ENCODE results near the gene KCNAB2.

KCNAB2 gene

DNA sequence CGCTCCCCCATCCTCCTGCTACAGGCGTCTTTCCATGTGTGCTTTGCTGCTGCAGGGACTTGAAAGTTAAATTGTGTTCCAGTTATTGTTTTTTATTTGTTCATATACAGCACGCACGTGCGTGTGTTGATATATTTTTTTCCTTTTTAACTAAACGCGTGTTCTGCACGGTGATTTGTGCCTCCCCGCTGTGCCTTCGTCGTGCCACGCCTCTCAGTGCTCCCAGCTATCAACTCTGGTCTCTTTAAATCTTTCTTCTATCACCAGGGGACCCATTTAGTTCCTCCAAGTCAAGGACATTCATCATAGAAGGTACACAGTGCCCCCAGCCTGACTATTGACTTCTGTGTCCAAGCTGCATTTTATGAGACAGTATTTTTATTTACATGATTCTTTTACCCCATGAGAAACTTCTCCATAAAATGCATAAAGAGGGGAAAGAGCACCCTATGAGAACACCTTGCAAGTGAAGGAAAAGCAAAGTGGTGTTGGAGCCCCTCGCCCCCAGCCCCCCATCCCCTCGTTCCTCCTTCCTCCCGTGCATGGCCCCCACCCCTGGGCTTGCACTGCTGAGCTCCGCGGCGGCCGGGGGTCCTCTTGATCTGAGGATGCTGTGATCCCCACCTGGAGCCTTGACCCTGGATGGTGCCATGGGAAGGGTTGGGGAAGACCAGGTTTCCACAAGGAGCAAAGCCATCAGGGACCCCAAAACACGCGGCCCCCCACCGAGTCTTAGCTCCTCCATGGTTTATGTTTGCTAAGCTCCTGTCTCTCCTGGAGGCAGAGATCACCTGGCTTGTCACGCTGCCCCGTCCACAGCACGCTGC, 45.5 kb downstream of the KCNAB2 start:
- no peak for DNase-seq (ENCODE audit: low read depth)
- no peak overlapping the region for H3K4me3 ChIP-seq (ENCODE audit: low read depth, low read length)
- TF ChIP-seq, protein P1, sequence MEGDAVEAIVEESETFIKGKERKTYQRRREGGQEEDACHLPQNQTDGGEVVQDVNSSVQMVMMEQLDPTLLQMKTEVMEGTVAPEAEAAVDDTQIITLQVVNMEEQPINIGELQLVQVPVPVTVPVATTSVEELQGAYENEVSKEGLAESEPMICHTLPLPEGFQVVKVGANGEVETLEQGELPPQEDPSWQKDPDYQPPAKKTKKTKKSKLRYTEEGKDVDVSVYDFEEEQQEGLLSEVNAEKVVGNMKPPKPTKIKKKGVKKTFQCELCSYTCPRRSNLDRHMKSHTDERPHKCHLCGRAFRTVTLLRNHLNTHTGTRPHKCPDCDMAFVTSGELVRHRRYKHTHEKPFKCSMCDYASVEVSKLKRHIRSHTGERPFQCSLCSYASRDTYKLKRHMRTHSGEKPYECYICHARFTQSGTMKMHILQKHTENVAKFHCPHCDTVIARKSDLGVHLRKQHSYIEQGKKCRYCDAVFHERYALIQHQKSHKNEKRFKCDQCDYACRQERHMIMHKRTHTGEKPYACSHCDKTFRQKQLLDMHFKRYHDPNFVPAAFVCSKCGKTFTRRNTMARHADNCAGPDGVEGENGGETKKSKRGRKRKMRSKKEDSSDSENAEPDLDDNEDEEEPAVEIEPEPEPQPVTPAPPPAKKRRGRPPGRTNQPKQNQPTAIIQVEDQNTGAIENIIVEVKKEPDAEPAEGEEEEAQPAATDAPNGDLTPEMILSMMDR (conservative IDR thresholded peaks at IDR 0.05; ENCODE audit: low read depth, low read length) = no peak

DNA sequence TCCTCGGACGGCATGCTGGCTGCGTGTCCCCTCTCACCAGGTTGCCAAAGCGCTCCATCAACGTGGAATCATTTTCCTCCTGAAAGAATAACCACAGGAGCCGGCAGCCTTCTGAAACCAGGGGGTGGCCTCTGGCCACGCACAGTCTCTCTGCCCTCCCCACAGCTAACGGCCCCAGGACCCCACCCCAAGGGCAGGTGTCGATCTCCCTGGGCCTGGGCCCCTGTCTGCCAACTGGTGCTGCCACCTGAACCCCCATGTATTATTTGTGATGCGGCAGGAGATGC, 46.1 kb downstream of the KCNAB2 start:
- H3K4me3 ChIP-seq (ENCODE audit: low read depth, low read length) = no peak overlapping the region
- no peak for DNase-seq (ENCODE audit: low read depth)
- TF ChIP-seq, protein P1 (conservative IDR thresholded peaks at IDR 0.05; ENCODE audit: low read depth, low read length) = no peak

DNA sequence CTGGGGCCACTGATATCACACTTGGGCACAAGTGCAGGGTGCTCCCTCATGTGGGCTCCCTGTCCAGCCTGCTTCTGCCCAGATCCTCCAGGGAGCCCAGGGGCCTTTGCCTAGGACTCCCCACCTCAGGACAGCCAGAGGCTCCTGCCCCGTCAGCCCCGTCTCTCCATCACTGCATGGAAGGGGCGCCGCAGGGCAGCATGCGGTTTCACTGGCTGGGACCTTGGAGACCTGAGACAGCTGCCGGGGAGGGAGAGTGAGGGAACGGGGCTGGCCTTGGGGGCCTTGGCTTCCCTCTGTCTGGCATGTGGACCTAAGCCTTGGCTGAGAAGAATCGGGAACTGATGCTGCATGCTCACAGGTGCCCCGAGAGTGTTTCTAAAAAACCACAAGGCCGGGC, 46.5 kb downstream of the KCNAB2 start:
- DNase-seq (ENCODE audit: low read depth) = no peak
- H3K4me3 ChIP-seq (ENCODE audit: low read depth, low read length) = no peak overlapping the region
- TF ChIP-seq, protein P1 (conservative IDR thresholded peaks at IDR 0.05; ENCODE audit: low read depth, low read length) = no peak

DNA sequence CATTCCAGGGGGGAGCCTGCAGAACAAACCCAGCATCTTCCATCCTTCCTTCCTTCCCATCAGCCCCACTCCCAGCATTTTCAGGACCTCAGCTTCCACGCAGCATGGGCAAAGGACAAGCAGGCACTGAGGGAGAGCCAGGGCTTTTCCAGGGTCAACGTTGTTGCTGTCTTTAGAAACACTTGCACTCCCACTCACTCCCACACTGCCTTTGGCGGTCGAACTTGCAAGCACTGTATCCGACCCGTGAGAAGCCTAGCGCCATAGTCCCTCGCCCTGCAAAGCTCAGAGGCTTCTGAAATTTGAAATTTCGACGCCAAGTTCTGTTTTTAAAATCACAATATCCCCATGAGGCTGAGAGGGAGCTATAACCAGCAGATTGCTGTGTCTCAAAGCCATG, 47.4 kb downstream of the KCNAB2 start:
- DNase-seq (ENCODE audit: low read depth) = no peak
- H3K4me3 ChIP-seq (ENCODE audit: low read depth, low read length) = no peak overlapping the region
- TF ChIP-seq, protein P1 (conservative IDR thresholded peaks at IDR 0.05; ENCODE audit: low read depth, low read length) = no peak

DNA sequence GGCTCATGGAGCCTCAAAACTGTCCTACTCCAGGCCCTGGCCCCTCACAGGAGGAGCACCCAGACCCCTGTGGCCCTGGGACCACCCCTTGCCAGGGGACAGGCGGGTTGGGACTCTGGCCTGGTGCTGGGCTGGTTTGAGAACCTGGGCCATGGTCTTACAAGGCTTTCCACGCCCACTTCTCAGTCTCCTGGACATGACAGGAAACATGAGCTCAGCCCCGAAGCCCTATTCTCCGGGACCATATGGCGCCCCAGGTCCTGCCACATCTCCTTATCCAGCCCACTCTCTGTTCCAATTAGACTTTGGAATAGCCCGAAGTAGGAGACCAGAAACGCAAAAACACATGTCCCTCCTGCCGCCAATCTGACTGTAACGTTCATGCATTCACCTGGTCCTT, 47.9 kb downstream of the KCNAB2 start:
- no peak for DNase-seq (ENCODE audit: low read depth)
- TF ChIP-seq, protein P1 (conservative IDR thresholded peaks at IDR 0.05; ENCODE audit: low read depth, low read length) = no peak
- H3K4me3 ChIP-seq (ENCODE audit: low read depth, low read length) = no peak overlapping the region

DNA sequence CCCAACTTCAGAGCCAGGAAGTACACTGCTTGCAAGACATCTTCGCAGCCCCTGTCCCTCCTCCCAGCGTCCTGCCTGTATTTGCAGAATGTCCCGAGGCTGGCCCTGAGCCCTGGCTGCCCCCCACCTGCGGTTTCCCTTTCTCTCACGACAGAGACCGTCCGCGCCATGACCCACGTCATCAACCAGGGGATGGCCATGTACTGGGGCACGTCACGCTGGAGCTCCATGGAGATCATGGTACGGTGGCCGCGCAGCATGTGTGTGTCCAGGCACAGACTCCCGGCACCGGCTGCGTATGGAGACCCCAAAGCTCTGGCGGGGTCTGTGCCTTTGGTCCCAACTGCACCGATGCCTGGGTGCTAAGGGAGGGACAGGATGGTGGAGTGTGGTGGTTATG, 48.6 kb downstream of the KCNAB2 start:
- DNase-seq (ENCODE audit: low read depth) = no peak
- TF ChIP-seq, protein P1 (conservative IDR thresholded peaks at IDR 0.05; ENCODE audit: low read depth, low read length) = no peak
- H3K4me3 ChIP-seq (ENCODE audit: low read depth, low read length) = no peak overlapping the region

DNA sequence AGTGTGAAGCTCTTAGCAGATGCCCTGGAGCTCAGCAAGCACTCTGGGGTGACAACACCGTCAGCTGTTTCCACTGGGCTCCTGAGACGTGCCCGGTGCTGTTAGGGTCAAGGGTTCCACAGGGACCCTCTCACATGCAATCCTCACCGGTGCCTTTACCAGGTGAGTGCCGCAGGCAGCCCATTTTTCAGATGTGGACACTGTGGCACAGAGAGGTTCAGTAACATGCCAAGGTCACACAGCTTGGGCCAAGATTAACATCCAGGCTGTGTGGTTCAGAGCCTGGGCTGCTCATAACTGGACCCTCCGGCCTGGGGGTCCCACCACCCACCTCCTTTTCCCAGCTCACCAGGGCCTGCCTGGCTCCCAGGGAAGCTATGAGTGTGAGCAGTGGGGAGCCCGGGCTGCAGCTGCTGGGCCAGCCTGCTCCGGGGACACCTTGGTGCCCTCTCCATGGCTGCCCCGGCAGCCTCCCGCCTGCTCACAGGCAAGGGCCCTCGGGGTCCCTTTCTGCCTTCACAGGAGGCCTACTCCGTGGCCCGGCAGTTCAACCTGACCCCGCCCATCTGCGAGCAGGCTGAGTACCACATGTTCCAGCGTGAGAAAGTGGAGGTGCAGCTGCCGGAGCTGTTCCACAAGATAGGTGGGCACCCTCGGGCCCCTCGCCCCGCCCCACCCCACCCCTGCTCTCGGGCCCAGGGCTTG, 49.3 kb downstream of the KCNAB2 start:
- TF ChIP-seq, protein P1 (conservative IDR thresholded peaks at IDR 0.05; ENCODE audit: low read depth, low read length) = no peak
- no peak for DNase-seq (ENCODE audit: low read depth)
- no peak overlapping the region for H3K4me3 ChIP-seq (ENCODE audit: low read depth, low read length)

All from choroid plexus epithelial cell (primary cell).